ENCODE results near the gene RBM6.

The RBM6 gene

GRCh38 chr3:50088725-50089608 lies 149.0 kb downstream of the RBM6 start, which contains the start of gene RBM5:
Gene RBM5 (plus strand): TSS chr3:50088919. CDS start chr3:50090435, 1,516 bp downstream.
- Mint-ChIP-seq H3K4me3 (peak within 1 kb of the TSS; percentile 96), H3K36me3 (peaks cover 17% of the 10 kb centered on the region), H3K27ac (peak within 1 kb of the TSS; percentile 94), H3K4me1 (peaks cover 32% of the 10 kb centered on the region), H3K27me3 (no peaks in the 10 kb centered on the region), H3K9me3 (no peaks in the 10 kb centered on the region)

GRCh38 chr3:50089609-50089945 lies 149.6 kb downstream of the RBM6 start:
- Mint-ChIP-seq H3K36me3 (peaks cover 17% of the 10 kb centered on the region), H3K27ac (peak overlapping the region; percentile 94), H3K27me3 (no peaks in the 10 kb centered on the region), H3K9me3 (no peaks in the 10 kb centered on the region), H3K4me3 (peak overlapping the region; percentile 96), H3K4me1 (peaks cover 33% of the 10 kb centered on the region)

GRCh38 chr3:50090984-50091383 lies 151.0 kb downstream of the RBM6 start:
- Mint-ChIP-seq H3K9me3 (no peaks in the 10 kb centered on the region), H3K27me3 (no peaks in the 10 kb centered on the region), H3K36me3 (peaks cover 23% of the 10 kb centered on the region), H3K4me1 (peaks cover 43% of the 10 kb centered on the region), H3K27ac (peak overlapping the region; percentile 94), H3K4me3 (peak overlapping the region; percentile 96)

GRCh38 chr3:50095352-50095998 lies 155.5 kb downstream of the RBM6 start:
- Mint-ChIP-seq H3K27me3 (no peaks in the 10 kb centered on the region), H3K36me3 (peaks cover 25% of the 10 kb centered on the region), H3K4me3 (no peak overlapping the region), H3K9me3 (no peaks in the 10 kb centered on the region), H3K27ac (peak overlapping the region; percentile 10), H3K4me1 (peaks cover 40% of the 10 kb centered on the region)

GRCh38 chr3:50100386-50100785 lies 160.4 kb downstream of the RBM6 start:
- Mint-ChIP-seq H3K27me3 (no peaks in the 10 kb centered on the region), H3K9me3 (no peaks in the 10 kb centered on the region), H3K4me3 (no peak overlapping the region), H3K4me1 (peaks cover 28% of the 10 kb centered on the region), H3K36me3 (peaks cover 16% of the 10 kb centered on the region), H3K27ac (no peak overlapping the region)

GRCh38 chr3:50100956-50101845 lies 161.3 kb downstream of the RBM6 start:
- peak overlapping the region; percentile 41 for H3K27ac Mint-ChIP-seq
- H3K9me3 Mint-ChIP-seq = no peaks in the 10 kb centered on the region
- H3K27me3 Mint-ChIP-seq = no peaks in the 10 kb centered on the region
- H3K36me3 Mint-ChIP-seq = peaks cover 9% of the 10 kb centered on the region
- H3K4me3 Mint-ChIP-seq = no peak overlapping the region
- peaks cover 20% of the 10 kb centered on the region for H3K4me1 Mint-ChIP-seq

- Mint-ChIP-seq H3K27ac (no peak overlapping the region), H3K4me3 (no peak overlapping the region), H3K9me3 (no peaks in the 10 kb centered on the region), H3K4me1 (peaks cover 15% of the 10 kb centered on the region), H3K36me3 (peaks cover 11% of the 10 kb centered on the region), H3K27me3 (no peaks in the 10 kb centered on the region)
These were observed 162.6 kb downstream of the RBM6 start for GRCh38 chr3:50102558-50102957.

GRCh38 chr3:50111757-50112156 lies 171.8 kb downstream of the RBM6 start:
- Mint-ChIP-seq H3K36me3 (peaks cover 27% of the 10 kb centered on the region), H3K4me1 (peaks cover 17% of the 10 kb centered on the region), H3K27ac (no peak overlapping the region), H3K4me3 (no peak overlapping the region), H3K27me3 (no peaks in the 10 kb centered on the region), H3K9me3 (no peaks in the 10 kb centered on the region)

- H3K27me3 Mint-ChIP-seq = no peaks in the 10 kb centered on the region
- H3K4me1 Mint-ChIP-seq = peaks cover 17% of the 10 kb centered on the region
- peaks cover 26% of the 10 kb centered on the region for H3K36me3 Mint-ChIP-seq
- H3K27ac Mint-ChIP-seq = no peak overlapping the region
- H3K9me3 Mint-ChIP-seq = no peaks in the 10 kb centered on the region
- H3K4me3 Mint-ChIP-seq = no peak overlapping the region
These were observed 172.5 kb downstream of the RBM6 start for GRCh38 chr3:50112462-50112861.

- Mint-ChIP-seq H3K36me3 (peaks cover 16% of the 10 kb centered on the region), H3K4me1 (peaks cover 11% of the 10 kb centered on the region), H3K9me3 (no peaks in the 10 kb centered on the region), H3K27ac (no peak overlapping the region), H3K27me3 (no peaks in the 10 kb centered on the region), H3K4me3 (no peak overlapping the region)
These were observed 177.2 kb downstream of the RBM6 start for GRCh38 chr3:50117120-50117519.

- Mint-ChIP-seq H3K36me3 (peaks cover 16% of the 10 kb centered on the region), H3K27ac (no peak overlapping the region)
These were observed 178.3 kb downstream of the RBM6 start for GRCh38 chr3:50118237-50118636.

GRCh38 chr3:50119786-50120185 lies 179.8 kb downstream of the RBM6 start:
- Mint-ChIP-seq H3K27ac (no peak overlapping the region), H3K4me3 (no peak overlapping the region), H3K9me3 (no peaks in the 10 kb centered on the region), H3K4me1 (peaks cover 3% of the 10 kb centered on the region), H3K27me3 (no peaks in the 10 kb centered on the region), H3K36me3 (peaks cover 9% of the 10 kb centered on the region)

More at GRCh38 chr3:50118237-50118636, 178.3 kb downstream of the RBM6 start:
- Mint-ChIP-seq H3K9me3 (no peaks in the 10 kb centered on the region), H3K27me3 (no peaks in the 10 kb centered on the region), H3K4me3 (no peak overlapping the region), H3K4me1 (peaks cover 9% of the 10 kb centered on the region)

GRCh38 chr3:50120364-50121071 lies 180.6 kb downstream of the RBM6 start:
- Mint-ChIP-seq H3K27ac (no peak overlapping the region), H3K36me3 (peaks cover 5% of the 10 kb centered on the region), H3K9me3 (no peaks in the 10 kb centered on the region), H3K4me3 (no peak overlapping the region), H3K4me1 (peaks cover 3% of the 10 kb centered on the region), H3K27me3 (no peaks in the 10 kb centered on the region)

GRCh38 chr3:50121072-50122032 lies 181.4 kb downstream of the RBM6 start:
- Mint-ChIP-seq H3K36me3 (peaks cover 2% of the 10 kb centered on the region), H3K4me3 (no peak overlapping the region), H3K27ac (no peak overlapping the region), H3K4me1 (no peaks in the 10 kb centered on the region), H3K27me3 (no peaks in the 10 kb centered on the region), H3K9me3 (no peaks in the 10 kb centered on the region)

Measured in activated naive CD4-positive, alpha-beta T cell treated with anti-CD3 and anti-CD28 coated beads, Interleukin-2, amount 50 U/mL, for 24 hours (primary cell).